Right lobe of liver (tissue), 4 donors: Measurements from ENCODE around the gene INVS.

Experiments used
- CTCF ChIP-seq, 4 donors: fragments of 200-600 bp in 3 of 4; fragments of 450-650 bp in 1 of 4; IDR thresholded peaks; one replicate each; pipeline versions ENCODE4 v1.5.1 to v1.8.0; 2016 to 2022; ENCODE audit warnings: antibody characterized with exemption in 4 of 4, mild to moderate bottlenecking in 2 of 4
- POLR2A ChIP-seq: fragments of 450-650 bp; IDR thresholded peaks from one replicate; pipeline ENCODE4 v1.6.1; 2017; ENCODE audit warnings: antibody characterized with exemption, mild to moderate bottlenecking
- donor health status: DM: no; HTN: no; CAD: no.
- donor health status: DM: no; HTN: no; CAD: no.
- donor health status: DM: no; HTN: yes; CAD: no.

DNA sequence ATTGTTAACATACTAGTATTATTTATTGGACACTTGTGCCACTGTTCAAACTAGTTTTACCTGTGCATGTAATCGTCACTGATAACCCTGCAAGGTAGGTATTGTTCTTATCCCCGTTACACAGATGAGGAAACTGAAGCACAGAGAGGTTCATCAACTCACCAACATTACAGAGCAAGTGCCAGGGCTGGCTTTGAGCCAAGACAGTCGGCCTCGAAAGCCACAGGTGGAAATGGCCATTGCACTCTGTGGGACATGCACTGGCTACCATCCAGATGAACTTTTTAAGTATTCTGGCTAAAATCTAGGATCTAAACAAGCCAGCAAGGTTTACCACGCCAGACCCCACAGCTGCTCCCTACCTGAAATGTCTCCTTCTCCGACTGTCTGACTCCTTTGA is 195.8 kb downstream of the INVS start:
- TF ChIP-seq CTCF (IDR thresholded peaks at IDR 0.05) (no peak), POLR2A (no peak)
